HL-60 (cell line): Measurements from ENCODE around the gene CNTNAP2.

ENCODE experiments used
- DNase-seq, 2 experiments: peaks; one replicate each; pipeline ENCODE4 v3.0.0-alpha.2; 2010 to 2020; ENCODE audit warnings: low read depth in 1 of 2, low spot score in 1 of 2
- H3K27ac ChIP-seq: fragments of 250-450 bp; sonication (Bioruptor Pico); replicated peaks from 2 replicates; pipeline ENCODE4 v1.5.1; 2020; ENCODE audit warnings: mild to moderate bottlenecking, moderate library complexity
- H3K27me3 ChIP-seq: fragments of 250-450 bp; sonication (Bioruptor Pico); 2 replicates; pipeline ENCODE4 v1.5.1; 2021; ENCODE audit warnings: mild to moderate bottlenecking, moderate library complexity; ENCODE audit not compliant: insufficient read depth, poor library complexity, severe bottlenecking
- H3K4me3 ChIP-seq: replicated peaks from 2 replicates; pipeline ENCODE4 v1.5.1; 2011; ENCODE audit warnings: mild to moderate bottlenecking, control low read depth, low read length; ENCODE audit not compliant: insufficient read depth
- GABPA ChIP-seq: IDR thresholded peaks from 2 replicates; pipeline ENCODE4 v1.6.1; 2012; ENCODE audit warnings: low read depth
- POLR2AphosphoS5 ChIP-seq: IDR thresholded peaks from 2 replicates; pipeline ENCODE4 v1.6.1; 2012; ENCODE audit warnings: low read depth
- SPI1 ChIP-seq: IDR thresholded peaks from 2 replicates; pipeline ENCODE4 v1.6.1; 2012; ENCODE audit warnings: low read depth, mild to moderate bottlenecking, borderline replicate concordance
- TF ChIP-seq, protein P1 (sequence below): IDR thresholded peaks from one replicate; pipeline ENCODE4 v1.5.1; 2011; ENCODE audit warnings: low read length, control low read depth, inconsistent platforms; ENCODE audit not compliant: insufficient read depth
- TF ChIP-seq, protein P2 (sequence below): IDR thresholded peaks from 2 replicates; pipeline ENCODE4 v1.6.1; 2012; ENCODE audit warnings: low read depth; ENCODE audit not compliant: insufficient replicate concordance

Gene CNTNAP2

DNA sequence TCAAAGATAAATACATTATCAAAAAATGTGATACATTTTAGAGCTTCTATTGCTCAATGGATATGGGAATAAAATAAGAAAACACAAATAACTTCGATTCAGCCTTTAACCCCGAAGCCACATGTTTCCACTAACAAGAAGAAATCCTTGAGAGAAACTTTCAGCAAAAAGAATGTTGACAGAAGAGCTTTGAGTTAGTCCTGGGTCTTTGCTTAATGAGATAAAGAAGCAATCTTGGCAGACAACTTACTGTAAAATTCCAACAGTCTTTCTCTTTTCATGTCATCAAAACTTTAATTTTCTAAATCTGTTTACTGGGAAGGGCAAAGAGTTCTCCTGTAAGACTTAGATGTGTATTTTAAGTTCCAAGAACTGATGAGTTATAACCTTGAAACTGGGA lies 810.2 kb downstream of the CNTNAP2 start:
- no peak overlapping the region for H3K4me3 ChIP-seq
- no peak overlapping the region for H3K27ac ChIP-seq
- DNase-seq: no peak
- H3K27me3 ChIP-seq: no peaks in the 10 kb centered on the region
- TF ChIP-seq POLR2AphosphoS5 (no peak), SPI1 (no peak), GABPA (no peak)
- TF ChIP-seq, protein P1, sequence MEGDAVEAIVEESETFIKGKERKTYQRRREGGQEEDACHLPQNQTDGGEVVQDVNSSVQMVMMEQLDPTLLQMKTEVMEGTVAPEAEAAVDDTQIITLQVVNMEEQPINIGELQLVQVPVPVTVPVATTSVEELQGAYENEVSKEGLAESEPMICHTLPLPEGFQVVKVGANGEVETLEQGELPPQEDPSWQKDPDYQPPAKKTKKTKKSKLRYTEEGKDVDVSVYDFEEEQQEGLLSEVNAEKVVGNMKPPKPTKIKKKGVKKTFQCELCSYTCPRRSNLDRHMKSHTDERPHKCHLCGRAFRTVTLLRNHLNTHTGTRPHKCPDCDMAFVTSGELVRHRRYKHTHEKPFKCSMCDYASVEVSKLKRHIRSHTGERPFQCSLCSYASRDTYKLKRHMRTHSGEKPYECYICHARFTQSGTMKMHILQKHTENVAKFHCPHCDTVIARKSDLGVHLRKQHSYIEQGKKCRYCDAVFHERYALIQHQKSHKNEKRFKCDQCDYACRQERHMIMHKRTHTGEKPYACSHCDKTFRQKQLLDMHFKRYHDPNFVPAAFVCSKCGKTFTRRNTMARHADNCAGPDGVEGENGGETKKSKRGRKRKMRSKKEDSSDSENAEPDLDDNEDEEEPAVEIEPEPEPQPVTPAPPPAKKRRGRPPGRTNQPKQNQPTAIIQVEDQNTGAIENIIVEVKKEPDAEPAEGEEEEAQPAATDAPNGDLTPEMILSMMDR: no peak
- TF ChIP-seq, protein P2, sequence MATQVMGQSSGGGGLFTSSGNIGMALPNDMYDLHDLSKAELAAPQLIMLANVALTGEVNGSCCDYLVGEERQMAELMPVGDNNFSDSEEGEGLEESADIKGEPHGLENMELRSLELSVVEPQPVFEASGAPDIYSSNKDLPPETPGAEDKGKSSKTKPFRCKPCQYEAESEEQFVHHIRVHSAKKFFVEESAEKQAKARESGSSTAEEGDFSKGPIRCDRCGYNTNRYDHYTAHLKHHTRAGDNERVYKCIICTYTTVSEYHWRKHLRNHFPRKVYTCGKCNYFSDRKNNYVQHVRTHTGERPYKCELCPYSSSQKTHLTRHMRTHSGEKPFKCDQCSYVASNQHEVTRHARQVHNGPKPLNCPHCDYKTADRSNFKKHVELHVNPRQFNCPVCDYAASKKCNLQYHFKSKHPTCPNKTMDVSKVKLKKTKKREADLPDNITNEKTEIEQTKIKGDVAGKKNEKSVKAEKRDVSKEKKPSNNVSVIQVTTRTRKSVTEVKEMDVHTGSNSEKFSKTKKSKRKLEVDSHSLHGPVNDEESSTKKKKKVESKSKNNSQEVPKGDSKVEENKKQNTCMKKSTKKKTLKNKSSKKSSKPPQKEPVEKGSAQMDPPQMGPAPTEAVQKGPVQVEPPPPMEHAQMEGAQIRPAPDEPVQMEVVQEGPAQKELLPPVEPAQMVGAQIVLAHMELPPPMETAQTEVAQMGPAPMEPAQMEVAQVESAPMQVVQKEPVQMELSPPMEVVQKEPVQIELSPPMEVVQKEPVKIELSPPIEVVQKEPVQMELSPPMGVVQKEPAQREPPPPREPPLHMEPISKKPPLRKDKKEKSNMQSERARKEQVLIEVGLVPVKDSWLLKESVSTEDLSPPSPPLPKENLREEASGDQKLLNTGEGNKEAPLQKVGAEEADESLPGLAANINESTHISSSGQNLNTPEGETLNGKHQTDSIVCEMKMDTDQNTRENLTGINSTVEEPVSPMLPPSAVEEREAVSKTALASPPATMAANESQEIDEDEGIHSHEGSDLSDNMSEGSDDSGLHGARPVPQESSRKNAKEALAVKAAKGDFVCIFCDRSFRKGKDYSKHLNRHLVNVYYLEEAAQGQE: no peak

GRCh38 chr7:146937836-146938235 lies 821.2 kb downstream of the CNTNAP2 start:
- H3K27me3 ChIP-seq: no peaks in the 10 kb centered on the region
- no peak for DNase-seq
- H3K4me3 ChIP-seq: no peak overlapping the region
- TF ChIP-seq GABPA (no peak), POLR2AphosphoS5 (no peak), SPI1 (no peak)
- TF ChIP-seq, protein P1: no peak
- TF ChIP-seq, protein P2: no peak
- H3K27ac ChIP-seq: no peak overlapping the region

- TF ChIP-seq, protein P1: no peak
- TF ChIP-seq SPI1 (no peak), GABPA (no peak), POLR2AphosphoS5 (no peak)
- TF ChIP-seq, protein P2: no peak
- no peak for DNase-seq
- Histone ChIP-seq H3K27ac (no peak overlapping the region), H3K4me3 (no peak overlapping the region), H3K27me3 (no peaks in the 10 kb centered on the region)
Measured at GRCh38 chr7:146943483-146943882, 826.9 kb downstream of the CNTNAP2 start.
